Measurements from ENCODE around the gene RIMS1. TPM values are rescaled to one million over a fixed set of nuclear protein-coding genes. Genes with fewer than 3 reads are reported as not detected.
"Not testable (repeated sequence)": the region's sequence is repeated elsewhere in the genome, so short reads cannot be mapped to it uniquely, and the experiment has no call there.

The RIMS1 gene
- total and polyA plus RNA-seq, 4 donors, result 30.1 to 128 (median 49.5) TPM

GRCh38 chr6:71967436-71967835 lies 81.1 kb downstream of the RIMS1 start:
- Histone ChIP-seq H3K4me1 (ENCODE audit: control insufficient read depth, insufficient read depth, low read length) (peaks cover 2% of the 10 kb centered on the region), H3K36me3 (ENCODE audit: control insufficient read depth, insufficient read depth, low read length) (no peaks in the 10 kb centered on the region), H3K27ac (ENCODE audit: low read depth, low read length) (no peak overlapping the region), H3K9me3 (ENCODE audit: control insufficient read depth, insufficient read depth, low read length) (no peaks in the 10 kb centered on the region), H3K4me3 (ENCODE audit: low read depth, low read length) (no peak overlapping the region), H3K27me3 (ENCODE audit: control insufficient read depth, insufficient read depth, low read length) (no peaks in the 10 kb centered on the region)
- WGBS (ENCODE audit: insufficient coverage), result 100% methylated on average over 1 of the region's 5 CpGs
- no peak for DNase-seq (ENCODE audit: low read depth in 4 of 6, low spot score in 6 of 6)

DNA sequence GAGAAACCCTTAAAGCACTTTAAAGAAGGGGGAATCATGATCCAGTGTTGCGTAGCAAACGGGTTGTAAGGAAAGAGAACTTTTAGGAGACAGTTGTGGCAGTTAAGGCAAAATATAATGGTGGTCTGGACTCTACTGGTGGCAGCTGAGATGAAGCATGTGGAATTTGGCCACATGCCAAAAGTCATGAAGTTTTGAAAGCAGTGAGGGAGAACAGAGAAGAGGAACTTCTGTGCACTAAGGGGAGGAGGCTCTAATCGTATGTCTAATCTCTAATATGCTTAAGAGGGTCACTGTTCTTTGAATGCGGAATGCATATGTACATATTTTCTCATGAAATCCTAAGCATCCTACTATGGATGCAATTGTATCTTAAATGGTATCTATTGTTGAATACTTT lies 91.5 kb downstream of the RIMS1 start:
- no peak overlapping the region for H3K4me3 ChIP-seq (ENCODE audit: low read depth, low read length)
- DNase-seq (ENCODE audit: low read depth in 4 of 6, low spot score in 6 of 6), result peak in 1 of 6 donors; percentile 5

DNA sequence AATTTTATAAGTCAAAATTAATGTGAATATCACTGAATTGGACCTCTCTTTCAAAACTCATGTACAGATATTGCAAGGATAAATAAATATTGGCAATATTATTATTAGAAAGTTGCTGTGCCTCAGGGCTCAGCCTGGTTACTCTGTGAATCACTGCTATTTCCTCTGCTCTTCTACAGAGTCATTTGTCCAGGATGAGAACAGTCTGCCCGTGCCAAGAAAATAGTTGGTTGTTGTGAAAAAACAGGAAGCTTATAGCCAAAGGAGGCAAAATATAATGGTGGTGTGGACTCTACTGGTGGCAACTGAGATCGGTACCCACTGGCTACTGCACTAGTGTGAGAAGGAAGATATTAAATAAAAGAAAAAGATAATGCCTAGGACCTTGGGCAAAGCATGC lies 93.6 kb downstream of the RIMS1 start:
- no peak overlapping the region for H3K27ac ChIP-seq (ENCODE audit: low read depth, low read length)
- no peak for DNase-seq (ENCODE audit: low read depth in 4 of 6, low spot score in 6 of 6)
- no peaks in the 10 kb centered on the region for H3K4me1 ChIP-seq (ENCODE audit: control insufficient read depth, insufficient read depth, low read length)
- no peaks in the 10 kb centered on the region for H3K27me3 ChIP-seq (ENCODE audit: control insufficient read depth, insufficient read depth, low read length)
- H3K36me3 ChIP-seq (ENCODE audit: control insufficient read depth, insufficient read depth, low read length), result no peaks in the 10 kb centered on the region
- no peaks in the 10 kb centered on the region for H3K9me3 ChIP-seq (ENCODE audit: control insufficient read depth, insufficient read depth, low read length)
- H3K4me3 ChIP-seq (ENCODE audit: low read depth, low read length), result no peak overlapping the region
- WGBS (ENCODE audit: insufficient coverage), result 88% methylated on average over 1 of the region's 2 CpGs

More for the DNA sequence above, 91.5 kb downstream of the RIMS1 start:
- H3K36me3 ChIP-seq (ENCODE audit: control insufficient read depth, insufficient read depth, low read length), result no peaks in the 10 kb centered on the region
- no peaks in the 10 kb centered on the region for H3K27me3 ChIP-seq (ENCODE audit: control insufficient read depth, insufficient read depth, low read length)
- H3K4me1 ChIP-seq (ENCODE audit: control insufficient read depth, insufficient read depth, low read length), result no peaks in the 10 kb centered on the region
- no peak overlapping the region for H3K27ac ChIP-seq (ENCODE audit: low read depth, low read length)
- 94% methylated on average over 2 of the region's 4 CpGs for WGBS (ENCODE audit: insufficient coverage)
- H3K9me3 ChIP-seq (ENCODE audit: control insufficient read depth, insufficient read depth, low read length), result no peaks in the 10 kb centered on the region

DNA sequence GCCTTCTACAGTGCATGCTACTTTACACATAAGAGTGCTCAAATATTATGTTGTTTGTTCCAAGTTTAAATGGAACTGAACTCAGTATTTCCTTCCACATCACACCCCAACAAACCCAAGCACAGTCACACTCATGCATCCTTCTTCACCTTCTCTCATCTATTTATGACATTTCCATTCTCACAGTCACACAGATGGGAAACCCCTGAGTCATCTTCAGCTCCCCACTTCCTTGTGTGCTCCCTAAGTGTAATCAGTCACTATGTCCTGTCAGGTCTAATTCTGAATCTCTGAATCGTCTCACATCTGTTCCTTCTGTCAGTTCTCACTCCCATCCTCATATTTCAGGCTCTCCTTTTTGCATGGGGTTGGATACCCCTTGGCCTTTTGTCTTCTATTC lies 96.0 kb downstream of the RIMS1 start:
- no peak overlapping the region for H3K27ac ChIP-seq (ENCODE audit: low read depth, low read length)
- 31% methylated on average over 1 of the region's 1 CpG for WGBS (ENCODE audit: insufficient coverage)
- H3K4me1 ChIP-seq (ENCODE audit: control insufficient read depth, insufficient read depth, low read length), result no peaks in the 10 kb centered on the region
- H3K27me3 ChIP-seq (ENCODE audit: control insufficient read depth, insufficient read depth, low read length), result no peaks in the 10 kb centered on the region
- no peak overlapping the region for H3K4me3 ChIP-seq (ENCODE audit: low read depth, low read length)
- DNase-seq (ENCODE audit: low read depth in 4 of 6, low spot score in 6 of 6), result no peak
- H3K9me3 ChIP-seq (ENCODE audit: control insufficient read depth, insufficient read depth, low read length), result no peaks in the 10 kb centered on the region
- H3K36me3 ChIP-seq (ENCODE audit: control insufficient read depth, insufficient read depth, low read length), result no peaks in the 10 kb centered on the region

- no peak for DNase-seq (ENCODE audit: low read depth in 4 of 6, low spot score in 6 of 6)
- H3K27ac ChIP-seq (ENCODE audit: low read depth, low read length), result no peak overlapping the region
- no CpG with 5 or more reads among the region's 1 CpG for WGBS (ENCODE audit: insufficient coverage)
Measured at GRCh38 chr6:71983131-71983530, 96.8 kb downstream of the RIMS1 start.

GRCh38 chr6:71994705-71995271 lies 108.4 kb downstream of the RIMS1 start:
- Histone ChIP-seq H3K4me3 (ENCODE audit: low read depth, low read length) (no peak overlapping the region), H3K4me1 (ENCODE audit: control insufficient read depth, insufficient read depth, low read length) (peaks cover 3% of the 10 kb centered on the region), H3K27me3 (ENCODE audit: control insufficient read depth, insufficient read depth, low read length) (no peaks in the 10 kb centered on the region), H3K9me3 (ENCODE audit: control insufficient read depth, insufficient read depth, low read length) (no peaks in the 10 kb centered on the region), H3K27ac (ENCODE audit: low read depth, low read length) (no peak overlapping the region), H3K36me3 (ENCODE audit: control insufficient read depth, insufficient read depth, low read length) (no peaks in the 10 kb centered on the region)
- no CpG with 5 or more reads among the region's 1 CpG for WGBS (ENCODE audit: insufficient coverage)
- DNase-seq (ENCODE audit: low read depth in 4 of 6, low spot score in 6 of 6), result no peak

More at GRCh38 chr6:71983131-71983530, 96.8 kb downstream of the RIMS1 start:
- H3K9me3 ChIP-seq (ENCODE audit: control insufficient read depth, insufficient read depth, low read length), result no peaks in the 10 kb centered on the region
- no peak overlapping the region for H3K4me3 ChIP-seq (ENCODE audit: low read depth, low read length)
- H3K36me3 ChIP-seq (ENCODE audit: control insufficient read depth, insufficient read depth, low read length), result no peaks in the 10 kb centered on the region
- H3K27me3 ChIP-seq (ENCODE audit: control insufficient read depth, insufficient read depth, low read length), result no peaks in the 10 kb centered on the region
- no peaks in the 10 kb centered on the region for H3K4me1 ChIP-seq (ENCODE audit: control insufficient read depth, insufficient read depth, low read length)

GRCh38 chr6:71997341-71997740 lies 111.0 kb downstream of the RIMS1 start:
- DNase-seq (ENCODE audit: low read depth in 4 of 6, low spot score in 6 of 6), result peak in 1 of 6 donors; percentile 30
- no peaks in the 10 kb centered on the region for H3K4me1 ChIP-seq (ENCODE audit: control insufficient read depth, insufficient read depth, low read length)
- no peak overlapping the region for H3K27ac ChIP-seq (ENCODE audit: low read depth, low read length)
- no CpG with 5 or more reads among the region's 1 CpG for WGBS (ENCODE audit: insufficient coverage)
- H3K36me3 ChIP-seq (ENCODE audit: control insufficient read depth, insufficient read depth, low read length), result no peaks in the 10 kb centered on the region
- no peaks in the 10 kb centered on the region for H3K27me3 ChIP-seq (ENCODE audit: control insufficient read depth, insufficient read depth, low read length)
- no peak overlapping the region for H3K4me3 ChIP-seq (ENCODE audit: low read depth, low read length)
- H3K9me3 ChIP-seq (ENCODE audit: control insufficient read depth, insufficient read depth, low read length), result no peaks in the 10 kb centered on the region

DNA sequence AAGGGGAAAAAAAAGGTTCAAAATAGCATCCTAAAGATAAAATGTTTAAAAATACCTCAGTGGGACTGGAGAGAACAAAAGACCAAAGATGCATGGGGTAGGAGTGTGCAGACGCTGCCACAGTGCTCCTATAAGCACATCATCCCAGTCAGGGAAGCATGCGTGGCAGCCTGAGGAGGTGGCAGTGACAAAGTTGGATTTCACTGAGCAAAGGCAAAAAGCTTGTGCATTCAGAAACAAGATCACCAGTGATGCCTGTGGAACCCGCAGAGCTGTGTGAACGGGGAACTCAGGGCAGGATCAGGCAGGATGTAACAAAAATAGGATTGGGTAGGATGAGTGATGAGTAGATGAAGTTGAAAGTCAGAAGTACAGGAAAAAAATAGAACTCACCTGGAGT lies 116.1 kb downstream of the RIMS1 start:
- no peak for DNase-seq (ENCODE audit: low read depth in 4 of 6, low spot score in 6 of 6)

GRCh38 chr6:72006591-72006990 lies 120.2 kb downstream of the RIMS1 start:
- not testable (repeated sequence) for H3K27ac ChIP-seq (ENCODE audit: low read depth, low read length); DNase-seq (ENCODE audit: low read depth in 4 of 6, low spot score in 6 of 6)
- 96% methylated on average over 9 of the region's 9 CpGs for WGBS (ENCODE audit: insufficient coverage)

More for the DNA sequence above, 116.1 kb downstream of the RIMS1 start:
- Histone ChIP-seq H3K27ac (ENCODE audit: low read depth, low read length) (no peak overlapping the region), H3K9me3 (ENCODE audit: control insufficient read depth, insufficient read depth, low read length) (peaks cover 4% of the 10 kb centered on the region), H3K4me1 (ENCODE audit: control insufficient read depth, insufficient read depth, low read length) (no peaks in the 10 kb centered on the region), H3K4me3 (ENCODE audit: low read depth, low read length) (no peak overlapping the region), H3K27me3 (ENCODE audit: control insufficient read depth, insufficient read depth, low read length) (no peaks in the 10 kb centered on the region), H3K36me3 (ENCODE audit: control insufficient read depth, insufficient read depth, low read length) (no peaks in the 10 kb centered on the region)
- WGBS (ENCODE audit: insufficient coverage), result 91% methylated on average over 3 of the region's 4 CpGs

GRCh38 chr6:72022830-72023229 lies 136.5 kb downstream of the RIMS1 start:
- DNase-seq (ENCODE audit: low read depth in 4 of 6, low spot score in 6 of 6), result peak in 2 of 6 donors; percentile 16 to 20
- Histone ChIP-seq H3K4me1 (ENCODE audit: control insufficient read depth, insufficient read depth, low read length) (no peaks in the 10 kb centered on the region), H3K27ac (ENCODE audit: low read depth, low read length) (no peak overlapping the region), H3K36me3 (ENCODE audit: control insufficient read depth, insufficient read depth, low read length) (no peaks in the 10 kb centered on the region), H3K4me3 (ENCODE audit: low read depth, low read length) (no peak overlapping the region), H3K9me3 (ENCODE audit: control insufficient read depth, insufficient read depth, low read length) (no peaks in the 10 kb centered on the region), H3K27me3 (ENCODE audit: control insufficient read depth, insufficient read depth, low read length) (no peaks in the 10 kb centered on the region)
- no CpG with 5 or more reads among the region's 1 CpG for WGBS (ENCODE audit: insufficient coverage)

More at GRCh38 chr6:72006591-72006990, 120.2 kb downstream of the RIMS1 start:
- H3K4me1 ChIP-seq (ENCODE audit: control insufficient read depth, insufficient read depth, low read length); H3K27me3 ChIP-seq (ENCODE audit: control insufficient read depth, insufficient read depth, low read length); H3K36me3 ChIP-seq (ENCODE audit: control insufficient read depth, insufficient read depth, low read length); H3K9me3 ChIP-seq (ENCODE audit: control insufficient read depth, insufficient read depth, low read length); H3K4me3 ChIP-seq (ENCODE audit: low read depth, low read length): not testable (repeated sequence)
